ENCODE measurements around the gene JAM3.

Gene JAM3

GRCh38 chr11:134139303-134139872 lies 70.5 kb downstream of the JAM3 start:
- Histone ChIP-seq H3K4me3 (ENCODE audit: low read length) (no peak overlapping the region), H3K36me3 (ENCODE audit: insufficient read depth, low read length) (peaks cover 33% of the 10 kb centered on the region), H3K27me3 (ENCODE audit: insufficient read depth, low read length) (no peaks in the 10 kb centered on the region), H3K9me3 (ENCODE audit: insufficient read depth, low read depth, low read length) (peaks cover 17% of the 10 kb centered on the region), H3K4me1 (ENCODE audit: insufficient read depth, low read length) (0 out of 2 replicates have a peak, but pooled peaks cover 4% of the 10 kb centered on the region), H3K27ac (ENCODE audit: low read depth, low read length) (no peak overlapping the region), H3K9ac (ENCODE audit: low read depth, low read length) (no peak overlapping the region)
- 86% methylated on average over 12 of the region's 12 CpGs for WGBS

DNA sequence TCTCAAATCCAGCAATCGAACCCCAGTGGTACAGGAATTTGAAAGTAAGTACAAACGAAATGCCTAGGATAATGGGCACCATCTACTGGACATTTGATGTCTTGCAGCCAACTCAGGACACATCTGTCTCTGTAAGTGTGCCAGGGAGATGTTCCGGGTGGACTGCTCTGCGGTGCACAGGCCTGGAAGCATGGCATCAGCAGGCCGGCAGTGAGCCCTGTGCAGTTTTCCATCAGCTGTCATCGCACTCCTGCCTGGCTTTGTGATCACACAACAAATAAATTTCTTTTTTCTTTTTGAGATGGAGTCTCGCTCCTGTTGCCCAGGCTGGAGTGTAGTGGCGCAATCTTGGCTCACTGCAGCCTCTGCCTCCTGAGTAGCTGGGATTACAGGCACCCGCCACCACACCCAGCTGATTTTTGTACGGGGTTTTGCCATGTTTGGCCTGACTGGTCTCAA lies 71.0 kb downstream of the JAM3 start:
- 87% methylated on average over 10 of the region's 10 CpGs for WGBS
- Histone ChIP-seq H3K9ac (ENCODE audit: low read depth, low read length) (no peak overlapping the region), H3K4me3 (ENCODE audit: low read length) (no peak overlapping the region)

GRCh38 chr11:134140961-134141490 lies 72.2 kb downstream of the JAM3 start:
- H3K4me3 ChIP-seq (ENCODE audit: low read length) = no peak overlapping the region
- H3K4me1 ChIP-seq (ENCODE audit: insufficient read depth, low read length) = 0 out of 2 replicates have a peak, but pooled peaks cover 4% of the 10 kb centered on the region
- H3K36me3 ChIP-seq (ENCODE audit: insufficient read depth, low read length) = peaks cover 50% of the 10 kb centered on the region
- 95% methylated on average over 7 of the region's 7 CpGs for WGBS
- H3K9me3 ChIP-seq (ENCODE audit: insufficient read depth, low read depth, low read length) = peaks cover 23% of the 10 kb centered on the region
- no peak overlapping the region for H3K9ac ChIP-seq (ENCODE audit: low read depth, low read length)
- H3K27me3 ChIP-seq (ENCODE audit: insufficient read depth, low read length) = no peaks in the 10 kb centered on the region
- no peak overlapping the region for H3K27ac ChIP-seq (ENCODE audit: low read depth, low read length)

More for the DNA sequence above, 71.0 kb downstream of the JAM3 start:
- Histone ChIP-seq H3K27ac (ENCODE audit: low read depth, low read length) (no peak overlapping the region), H3K9me3 (ENCODE audit: insufficient read depth, low read depth, low read length) (peaks cover 22% of the 10 kb centered on the region), H3K27me3 (ENCODE audit: insufficient read depth, low read length) (no peaks in the 10 kb centered on the region), H3K4me1 (ENCODE audit: insufficient read depth, low read length) (0 out of 2 replicates have a peak, but pooled peaks cover 4% of the 10 kb centered on the region), H3K36me3 (ENCODE audit: insufficient read depth, low read length) (peaks cover 39% of the 10 kb centered on the region)

- Histone ChIP-seq H3K27ac (ENCODE audit: low read depth, low read length) (no peak overlapping the region), H3K9me3 (ENCODE audit: insufficient read depth, low read depth, low read length) (peaks cover 23% of the 10 kb centered on the region), H3K4me1 (ENCODE audit: insufficient read depth, low read length) (0 out of 2 replicates have a peak, but pooled peaks cover 4% of the 10 kb centered on the region), H3K27me3 (ENCODE audit: insufficient read depth, low read length) (no peaks in the 10 kb centered on the region), H3K9ac (ENCODE audit: low read depth, low read length) (no peak overlapping the region), H3K36me3 (ENCODE audit: insufficient read depth, low read length) (peaks cover 62% of the 10 kb centered on the region), H3K4me3 (ENCODE audit: low read length) (no peak overlapping the region)
- 94% methylated on average over 6 of the region's 6 CpGs for WGBS
Measured at GRCh38 chr11:134142536-134142935, 73.7 kb downstream of the JAM3 start.

- Histone ChIP-seq H3K4me1 (ENCODE audit: insufficient read depth, low read length) (0 out of 2 replicates have a peak, but pooled peaks cover 4% of the 10 kb centered on the region), H3K27ac (ENCODE audit: low read depth, low read length) (no peak overlapping the region), H3K9ac (ENCODE audit: low read depth, low read length) (no peak overlapping the region), H3K27me3 (ENCODE audit: insufficient read depth, low read length) (no peaks in the 10 kb centered on the region), H3K9me3 (ENCODE audit: insufficient read depth, low read depth, low read length) (peaks cover 23% of the 10 kb centered on the region), H3K36me3 (ENCODE audit: insufficient read depth, low read length) (peaks cover 73% of the 10 kb centered on the region), H3K4me3 (ENCODE audit: low read length) (no peak overlapping the region)
- WGBS = 90% methylated on average over 3 of the region's 3 CpGs
Measured at GRCh38 chr11:134143801-134144200, 74.9 kb downstream of the JAM3 start.

DNA sequence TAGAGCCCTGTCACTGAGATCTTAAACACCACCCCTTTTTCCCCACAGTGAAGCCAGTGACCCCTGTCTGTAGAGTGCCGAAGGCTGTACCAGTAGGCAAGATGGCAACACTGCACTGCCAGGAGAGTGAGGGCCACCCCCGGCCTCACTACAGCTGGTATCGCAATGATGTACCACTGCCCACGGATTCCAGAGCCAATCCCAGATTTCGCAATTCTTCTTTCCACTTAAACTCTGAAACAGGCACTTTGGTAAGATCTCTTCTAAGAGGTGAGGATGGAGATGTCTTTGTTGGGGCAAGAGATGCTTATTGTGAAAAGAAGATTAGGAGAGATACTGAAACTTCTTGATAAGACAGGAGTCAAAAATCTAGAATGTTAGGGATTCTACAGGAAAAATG lies 75.9 kb downstream of the JAM3 start:
- Histone ChIP-seq H3K9ac (ENCODE audit: low read depth, low read length) (no peak overlapping the region), H3K9me3 (ENCODE audit: insufficient read depth, low read depth, low read length) (peaks cover 23% of the 10 kb centered on the region), H3K27ac (ENCODE audit: low read depth, low read length) (no peak overlapping the region), H3K4me1 (ENCODE audit: insufficient read depth, low read length) (no peaks in the 10 kb centered on the region), H3K4me3 (ENCODE audit: low read length) (no peak overlapping the region), H3K36me3 (ENCODE audit: insufficient read depth, low read length) (peaks cover 83% of the 10 kb centered on the region), H3K27me3 (ENCODE audit: insufficient read depth, low read length) (no peaks in the 10 kb centered on the region)
- WGBS = 96% methylated on average over 5 of the region's 5 CpGs

- WGBS = 95% methylated on average over 7 of the region's 8 CpGs
- H3K4me1 ChIP-seq (ENCODE audit: insufficient read depth, low read length) = no peaks in the 10 kb centered on the region
- H3K27ac ChIP-seq (ENCODE audit: low read depth, low read length) = no peak overlapping the region
- H3K36me3 ChIP-seq (ENCODE audit: insufficient read depth, low read length) = peaks cover 86% of the 10 kb centered on the region
- H3K9ac ChIP-seq (ENCODE audit: low read depth, low read length) = no peak overlapping the region
- H3K27me3 ChIP-seq (ENCODE audit: insufficient read depth, low read length) = no peaks in the 10 kb centered on the region
- peaks cover 23% of the 10 kb centered on the region for H3K9me3 ChIP-seq (ENCODE audit: insufficient read depth, low read depth, low read length)
- H3K4me3 ChIP-seq (ENCODE audit: low read length) = no peak overlapping the region
Measured at GRCh38 chr11:134145715-134146114, 76.8 kb downstream of the JAM3 start.

DNA sequence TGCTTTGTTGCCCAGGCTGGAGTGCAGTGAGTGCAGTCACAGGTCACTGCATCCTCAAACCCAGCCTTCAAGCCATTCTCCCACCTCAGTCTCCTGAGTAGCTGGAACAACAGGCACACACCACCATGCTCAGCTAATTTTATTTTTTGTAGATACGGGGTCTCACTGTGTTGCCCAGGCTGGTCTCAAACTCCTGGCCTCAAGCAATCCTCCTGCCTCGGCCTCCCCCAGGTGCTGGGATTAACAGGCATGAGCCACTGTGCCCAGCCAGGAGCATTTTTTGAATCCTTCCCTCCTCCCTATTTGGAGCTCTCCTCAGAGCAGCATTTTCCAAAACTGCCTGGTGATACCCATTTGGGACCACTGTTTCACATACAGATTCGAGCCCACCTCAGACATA lies 77.7 kb downstream of the JAM3 start:
- Histone ChIP-seq H3K9ac (ENCODE audit: low read depth, low read length) (no peak overlapping the region), H3K27me3 (ENCODE audit: insufficient read depth, low read length) (no peaks in the 10 kb centered on the region), H3K9me3 (ENCODE audit: insufficient read depth, low read depth, low read length) (peaks cover 23% of the 10 kb centered on the region), H3K4me1 (ENCODE audit: insufficient read depth, low read length) (no peaks in the 10 kb centered on the region), H3K27ac (ENCODE audit: low read depth, low read length) (no peak overlapping the region), H3K4me3 (ENCODE audit: low read length) (no peak overlapping the region), H3K36me3 (ENCODE audit: insufficient read depth, low read length) (peaks cover 89% of the 10 kb centered on the region)
- 92% methylated on average over 3 of the region's 3 CpGs for WGBS

GRCh38 chr11:134149371-134149770 lies 80.5 kb downstream of the JAM3 start:
- Histone ChIP-seq H3K9me3 (ENCODE audit: insufficient read depth, low read depth, low read length) (peaks cover 6% of the 10 kb centered on the region), H3K36me3 (ENCODE audit: insufficient read depth, low read length) (peaks cover 96% of the 10 kb centered on the region), H3K27ac (ENCODE audit: low read depth, low read length) (no peak overlapping the region), H3K4me1 (ENCODE audit: insufficient read depth, low read length) (no peaks in the 10 kb centered on the region), H3K9ac (ENCODE audit: low read depth, low read length) (no peak overlapping the region), H3K4me3 (ENCODE audit: low read length) (no peak overlapping the region), H3K27me3 (ENCODE audit: insufficient read depth, low read length) (no peaks in the 10 kb centered on the region)
- 96% methylated on average over 16 of the region's 16 CpGs for WGBS

GRCh38 chr11:134150195-134150903 lies 81.5 kb downstream of the JAM3 start:
- no peak overlapping the region for H3K4me3 ChIP-seq (ENCODE audit: low read length)
- H3K27ac ChIP-seq (ENCODE audit: low read depth, low read length) = no peak overlapping the region
- no peaks in the 10 kb centered on the region for H3K27me3 ChIP-seq (ENCODE audit: insufficient read depth, low read length)
- H3K36me3 ChIP-seq (ENCODE audit: insufficient read depth, low read length) = peaks cover 96% of the 10 kb centered on the region
- H3K9ac ChIP-seq (ENCODE audit: low read depth, low read length) = no peak overlapping the region
- WGBS = 94% methylated on average over 12 of the region's 12 CpGs
- H3K9me3 ChIP-seq (ENCODE audit: insufficient read depth, low read depth, low read length) = no peaks in the 10 kb centered on the region
- H3K4me1 ChIP-seq (ENCODE audit: insufficient read depth, low read length) = no peaks in the 10 kb centered on the region

DNA sequence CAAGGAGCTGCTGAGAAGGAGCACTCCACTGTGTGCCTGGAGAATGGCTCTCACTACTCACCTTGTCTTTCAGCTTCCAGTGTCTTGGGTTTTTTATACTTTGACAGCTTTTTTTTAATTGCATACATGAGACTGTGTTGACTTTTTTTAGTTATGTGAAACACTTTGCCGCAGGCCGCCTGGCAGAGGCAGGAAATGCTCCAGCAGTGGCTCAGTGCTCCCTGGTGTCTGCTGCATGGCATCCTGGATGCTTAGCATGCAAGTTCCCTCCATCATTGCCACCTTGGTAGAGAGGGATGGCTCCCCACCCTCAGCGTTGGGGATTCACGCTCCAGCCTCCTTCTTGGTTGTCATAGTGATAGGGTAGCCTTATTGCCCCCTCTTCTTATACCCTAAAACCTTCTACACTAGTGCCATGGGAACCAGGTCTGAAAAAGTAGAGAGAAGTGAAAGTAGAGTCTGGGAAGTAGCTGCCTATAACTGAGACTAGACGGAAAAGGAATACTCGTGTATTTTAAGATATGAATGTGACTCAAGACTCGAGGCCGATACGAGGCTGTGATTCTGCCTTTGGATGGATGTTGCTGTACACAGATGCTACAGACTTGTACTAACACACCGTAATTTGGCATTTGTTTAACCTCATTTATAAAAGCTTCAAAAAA lies 82.3 kb downstream of the JAM3 start:
- H3K27ac ChIP-seq (ENCODE audit: low read depth, low read length) = no peak overlapping the region
- H3K4me3 ChIP-seq (ENCODE audit: low read length) = no peak overlapping the region
- 95% methylated on average over 8 of the region's 10 CpGs for WGBS
- H3K27me3 ChIP-seq (ENCODE audit: insufficient read depth, low read length) = no peaks in the 10 kb centered on the region
- peaks cover 96% of the 10 kb centered on the region for H3K36me3 ChIP-seq (ENCODE audit: insufficient read depth, low read length)
- H3K9me3 ChIP-seq (ENCODE audit: insufficient read depth, low read depth, low read length) = no peaks in the 10 kb centered on the region
- no peaks in the 10 kb centered on the region for H3K4me1 ChIP-seq (ENCODE audit: insufficient read depth, low read length)
- no peak overlapping the region for H3K9ac ChIP-seq (ENCODE audit: low read depth, low read length)

Data from HUES64 (cell line).